ENCODE data around the gene PRKAG2.

Gene PRKAG2

DNA sequence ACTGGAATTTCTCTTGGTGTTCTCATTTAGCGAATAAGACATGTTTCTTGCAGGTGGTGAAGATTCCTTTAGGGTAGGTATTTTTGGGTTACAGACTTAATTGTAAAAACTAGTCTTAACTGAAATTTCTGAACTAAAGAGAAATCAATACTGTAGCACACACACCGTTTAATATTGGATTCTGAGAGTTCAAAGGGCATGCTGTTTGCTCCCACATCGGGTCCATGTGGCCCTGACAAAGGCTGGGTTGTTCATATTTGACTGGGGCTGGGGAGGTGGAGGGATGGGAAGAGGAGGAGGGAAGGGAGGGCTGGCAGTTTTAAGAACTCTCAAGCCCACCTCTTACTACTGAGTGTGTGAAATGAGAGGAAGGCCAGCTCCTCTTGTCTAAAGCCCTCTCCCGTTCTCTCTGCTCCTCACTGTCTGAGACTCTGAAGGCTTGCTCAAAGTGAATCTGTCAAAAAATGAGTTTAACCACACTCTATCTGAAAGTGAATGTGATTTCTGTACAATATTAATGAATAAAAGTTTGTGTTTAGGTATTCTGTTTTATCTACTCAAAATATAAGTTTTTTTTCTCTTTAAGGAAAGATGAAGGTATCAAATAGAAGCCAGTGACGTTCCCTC is 317.2 kb downstream of the PRKAG2 start:
- Histone ChIP-seq H3K36me3 (ENCODE audit: control insufficient read depth in 1 of 2, insufficient read depth in 2 of 2, low read length in 2 of 2) (peaks cover 10 to 21% of the 10 kb centered on the region in 2 experiments), H3K9me3 (ENCODE audit: insufficient read depth, low read depth, low read length) (no peaks in the 10 kb centered on the region), H2BK120ac (ENCODE audit: insufficient read depth, low read length, poor library complexity) (no peak overlapping the region), H3K4me2 (ENCODE audit: low read length) (no peak overlapping the region), H4K8ac (ENCODE audit: low read depth, low read length) (no peak overlapping the region), H3K9ac (ENCODE audit: low read length) (no peak overlapping the region), H3K4me1 (ENCODE audit: control insufficient read depth in 1 of 2, insufficient read depth in 2 of 2, low read length in 2 of 2) (peaks cover 0 to 1% of the 10 kb centered on the region in 2 experiments), H3K4me3 (ENCODE audit: low read depth, low read length) (no peak overlapping the region), H3K4ac (ENCODE audit: low read depth, low read length) (no peak overlapping the region), H2AK5ac (ENCODE audit: low read length) (no peak overlapping the region), H3K23ac (ENCODE audit: low read length) (no peak overlapping the region), H3K27ac (ENCODE audit: low read depth, low read length) (no peak overlapping the region), H2BK12ac (ENCODE audit: low read length) (no peak overlapping the region), H4K91ac (ENCODE audit: low read depth, low read length) (no peak overlapping the region), H3K14ac (ENCODE audit: low read length) (no peak overlapping the region), H3K79me1 (ENCODE audit: low read length) (no peaks in the 10 kb centered on the region), H2AFZ (ENCODE audit: insufficient read depth, low read length, poor library complexity) (no peak overlapping the region), H2BK5ac (ENCODE audit: low read depth, low read length, poor library complexity) (no peak overlapping the region), H3K27me3 (ENCODE audit: insufficient read depth, low read length) (no peaks in the 10 kb centered on the region), H4K12ac (ENCODE audit: low read depth, low read length) (no peak overlapping the region), H3K79me2 (ENCODE audit: control insufficient read depth, insufficient read depth, low read length, poor library complexity) (no peaks in the 10 kb centered on the region), H3K18ac (ENCODE audit: low read length) (no peak overlapping the region)
- DNase-seq = no peak
- WGBS (ENCODE audit: extremely low coverage, insufficient coverage, insufficient read length) = no CpG with 5 or more reads among the region's 5 CpGs

DNA sequence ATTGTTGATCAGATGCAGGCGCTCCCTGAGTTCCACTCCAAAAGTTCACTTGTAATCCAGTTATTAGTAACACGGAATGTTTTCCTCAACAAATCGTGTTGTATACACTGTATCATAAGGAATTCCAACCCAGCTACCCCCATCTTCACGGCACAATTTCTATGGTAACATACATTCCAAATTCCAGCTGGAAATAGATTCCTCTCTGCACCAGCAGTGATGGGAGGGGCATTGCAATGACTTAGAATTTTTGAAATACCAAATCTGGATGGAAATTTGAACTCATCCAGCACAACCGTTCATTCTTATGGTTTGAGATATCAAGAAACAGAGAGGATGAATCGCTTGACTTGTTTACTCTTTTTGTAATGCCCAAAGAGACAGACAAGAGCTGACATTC is 318.3 kb downstream of the PRKAG2 start:
- H3K27me3 ChIP-seq (ENCODE audit: insufficient read depth, low read length) = no peaks in the 10 kb centered on the region
- H4K8ac ChIP-seq (ENCODE audit: low read depth, low read length) = no peak overlapping the region
- H3K14ac ChIP-seq (ENCODE audit: low read length) = no peak overlapping the region
- no peaks in the 10 kb centered on the region for H3K4me1 ChIP-seq (ENCODE audit: control insufficient read depth in 1 of 2, insufficient read depth in 2 of 2, low read length in 2 of 2)
- DNase-seq = peak; percentile 80 to 92
- no peak overlapping the region for H2BK5ac ChIP-seq (ENCODE audit: low read depth, low read length, poor library complexity)
- H3K9me3 ChIP-seq (ENCODE audit: insufficient read depth, low read depth, low read length) = no peaks in the 10 kb centered on the region
- H4K91ac ChIP-seq (ENCODE audit: low read depth, low read length) = no peak overlapping the region
- no peak overlapping the region for H3K4ac ChIP-seq (ENCODE audit: low read depth, low read length)
- no peak overlapping the region for H3K4me2 ChIP-seq (ENCODE audit: low read length)
- no peak overlapping the region for H2BK120ac ChIP-seq (ENCODE audit: insufficient read depth, low read length, poor library complexity)
- H3K9ac ChIP-seq (ENCODE audit: low read length) = no peak overlapping the region
- no peak overlapping the region for H3K4me3 ChIP-seq (ENCODE audit: low read depth, low read length)
- no peaks in the 10 kb centered on the region for H3K79me1 ChIP-seq (ENCODE audit: low read length)
- no peak overlapping the region for H4K12ac ChIP-seq (ENCODE audit: low read depth, low read length)
- peaks cover 5 to 15% of the 10 kb centered on the region in 2 experiments for H3K36me3 ChIP-seq (ENCODE audit: control insufficient read depth in 1 of 2, insufficient read depth in 2 of 2, low read length in 2 of 2)
- no peak overlapping the region for H3K18ac ChIP-seq (ENCODE audit: low read length)
- no peak overlapping the region for H3K23ac ChIP-seq (ENCODE audit: low read length)
- no peak overlapping the region for H3K27ac ChIP-seq (ENCODE audit: low read depth, low read length)
- H2AFZ ChIP-seq (ENCODE audit: insufficient read depth, low read length, poor library complexity) = no peak overlapping the region
- H2BK12ac ChIP-seq (ENCODE audit: low read length) = no peak overlapping the region
- WGBS (ENCODE audit: extremely low coverage, insufficient coverage, insufficient read length) = no CpG with 5 or more reads among the region's 6 CpGs
- H2AK5ac ChIP-seq (ENCODE audit: low read length) = no peak overlapping the region
- no peaks in the 10 kb centered on the region for H3K79me2 ChIP-seq (ENCODE audit: control insufficient read depth, insufficient read depth, low read length, poor library complexity)

DNA sequence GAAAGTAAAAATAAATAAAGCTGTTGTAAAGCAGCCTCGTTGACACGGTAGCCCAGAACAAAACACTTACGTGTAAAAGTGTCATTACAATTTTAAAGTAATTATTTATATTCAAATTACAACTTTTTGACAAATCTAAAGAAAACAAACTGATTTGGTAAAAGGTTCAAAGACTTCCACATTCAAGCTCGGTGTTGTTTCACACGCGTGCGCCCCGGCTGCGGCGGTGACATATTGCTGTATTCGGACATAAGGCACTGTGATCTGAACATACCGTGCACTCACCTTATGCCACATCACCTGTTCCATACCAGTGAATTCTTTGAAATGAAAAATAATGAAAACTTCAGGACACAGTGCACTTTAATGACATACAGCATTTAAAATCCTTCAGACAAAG is 320.3 kb downstream of the PRKAG2 start:
- WGBS (ENCODE audit: extremely low coverage, insufficient coverage, insufficient read length) = no CpG with 5 or more reads among the region's 12 CpGs
- H4K12ac ChIP-seq (ENCODE audit: low read depth, low read length) = no peak overlapping the region
- no peaks in the 10 kb centered on the region for H3K79me2 ChIP-seq (ENCODE audit: control insufficient read depth, insufficient read depth, low read length, poor library complexity)
- no peak overlapping the region for H3K23ac ChIP-seq (ENCODE audit: low read length)
- no peaks in the 10 kb centered on the region for H3K79me1 ChIP-seq (ENCODE audit: low read length)
- DNase-seq = no peak
- H3K27me3 ChIP-seq (ENCODE audit: insufficient read depth, low read length) = no peaks in the 10 kb centered on the region
- H2AFZ ChIP-seq (ENCODE audit: insufficient read depth, low read length, poor library complexity) = no peak overlapping the region
- no peak overlapping the region for H2BK120ac ChIP-seq (ENCODE audit: insufficient read depth, low read length, poor library complexity)
- no peak overlapping the region for H4K8ac ChIP-seq (ENCODE audit: low read depth, low read length)
- no peak overlapping the region for H3K4me2 ChIP-seq (ENCODE audit: low read length)
- H2BK12ac ChIP-seq (ENCODE audit: low read length) = no peak overlapping the region
- H2BK5ac ChIP-seq (ENCODE audit: low read depth, low read length, poor library complexity) = no peak overlapping the region
- H4K91ac ChIP-seq (ENCODE audit: low read depth, low read length) = no peak overlapping the region
- no peak overlapping the region for H3K27ac ChIP-seq (ENCODE audit: low read depth, low read length)
- H3K4me3 ChIP-seq (ENCODE audit: low read depth, low read length) = no peak overlapping the region
- no peak overlapping the region for H3K14ac ChIP-seq (ENCODE audit: low read length)
- no peak overlapping the region for H3K9ac ChIP-seq (ENCODE audit: low read length)
- H3K18ac ChIP-seq (ENCODE audit: low read length) = no peak overlapping the region
- no peak overlapping the region for H3K4ac ChIP-seq (ENCODE audit: low read depth, low read length)
- H2AK5ac ChIP-seq (ENCODE audit: low read length) = no peak overlapping the region
- no peaks in the 10 kb centered on the region for H3K9me3 ChIP-seq (ENCODE audit: insufficient read depth, low read depth, low read length)
- H3K36me3 ChIP-seq (ENCODE audit: control insufficient read depth in 1 of 2, insufficient read depth in 2 of 2, low read length in 2 of 2) = peaks cover 5 to 13% of the 10 kb centered on the region in 2 experiments
- peaks cover 11 to 13% of the 10 kb centered on the region in 2 experiments for H3K4me1 ChIP-seq (ENCODE audit: control insufficient read depth in 1 of 2, insufficient read depth in 2 of 2, low read length in 2 of 2)

DNA sequence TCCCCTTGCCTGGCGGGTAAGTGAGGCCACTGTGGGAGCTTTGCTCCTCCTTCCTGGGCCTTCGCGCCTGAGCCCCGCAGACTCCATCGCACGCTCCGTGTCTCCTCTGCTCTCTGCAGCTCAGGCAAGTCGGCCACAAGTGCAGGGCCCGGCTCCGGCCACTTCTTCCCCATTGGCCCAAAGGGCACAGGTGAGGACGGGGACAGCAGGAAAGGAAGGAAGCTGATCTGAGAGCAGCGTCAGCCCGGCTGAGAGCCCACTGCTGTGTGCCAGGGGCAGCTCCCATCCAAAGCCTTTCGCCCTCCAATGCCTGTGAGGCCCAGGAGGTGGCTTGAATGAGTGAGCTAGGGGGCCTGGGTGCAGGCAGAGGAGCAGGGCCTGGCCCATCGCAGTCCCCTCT is 323.6 kb downstream of the PRKAG2 start:
- H2BK12ac ChIP-seq (ENCODE audit: low read length) = no peak overlapping the region
- no peaks in the 10 kb centered on the region for H3K27me3 ChIP-seq (ENCODE audit: insufficient read depth, low read length)
- H3K18ac ChIP-seq (ENCODE audit: low read length) = no peak overlapping the region
- no peak overlapping the region for H3K4me2 ChIP-seq (ENCODE audit: low read length)
- H3K9me3 ChIP-seq (ENCODE audit: insufficient read depth, low read depth, low read length) = no peaks in the 10 kb centered on the region
- no peaks in the 10 kb centered on the region for H3K79me2 ChIP-seq (ENCODE audit: control insufficient read depth, insufficient read depth, low read length, poor library complexity)
- H2AK5ac ChIP-seq (ENCODE audit: low read length) = no peak overlapping the region
- no peak overlapping the region for H4K12ac ChIP-seq (ENCODE audit: low read depth, low read length)
- no peak overlapping the region for H2BK5ac ChIP-seq (ENCODE audit: low read depth, low read length, poor library complexity)
- no peak overlapping the region for H3K4me3 ChIP-seq (ENCODE audit: low read depth, low read length)
- H2AFZ ChIP-seq (ENCODE audit: insufficient read depth, low read length, poor library complexity) = no peak overlapping the region
- H3K9ac ChIP-seq (ENCODE audit: low read length) = no peak overlapping the region
- no peak overlapping the region for H2BK120ac ChIP-seq (ENCODE audit: insufficient read depth, low read length, poor library complexity)
- H3K27ac ChIP-seq (ENCODE audit: low read depth, low read length) = no peak overlapping the region
- no peak overlapping the region for H3K4ac ChIP-seq (ENCODE audit: low read depth, low read length)
- H3K36me3 ChIP-seq (ENCODE audit: control insufficient read depth in 1 of 2, insufficient read depth in 2 of 2, low read length in 2 of 2) = peaks cover 0 to 2% of the 10 kb centered on the region in 2 experiments
- no peak overlapping the region for H4K91ac ChIP-seq (ENCODE audit: low read depth, low read length)
- H3K23ac ChIP-seq (ENCODE audit: low read length) = no peak overlapping the region
- no peak overlapping the region for H4K8ac ChIP-seq (ENCODE audit: low read depth, low read length)
- H3K4me1 ChIP-seq (ENCODE audit: control insufficient read depth in 1 of 2, insufficient read depth in 2 of 2, low read length in 2 of 2) = peaks cover 11 to 13% of the 10 kb centered on the region in 2 experiments
- DNase-seq = peak in 1 of 2 donors; percentile 38
- no CpG with 5 or more reads among the region's 15 CpGs for WGBS (ENCODE audit: extremely low coverage, insufficient coverage, insufficient read length)
- H3K79me1 ChIP-seq (ENCODE audit: low read length) = no peaks in the 10 kb centered on the region
- no peak overlapping the region for H3K14ac ChIP-seq (ENCODE audit: low read length)

All from trophoblast cell (in vitro differentiated cells and primary cell).